GM12891 (cell line): Measurements from ENCODE around the gene HAT1.

Experiments
- DNase-seq: peaks from one replicate; pipeline ENCODE4 v3.0.0; 2011; ENCODE audit warnings: low spot score; ENCODE audit not compliant: insufficient read length
- FAIRE-seq: peaks from 2 replicates; lab custom pipeline; 2011; peaks lifted over from hg19 to GRCh38; lab: Jason Lieb, UNC
- PAX5 ChIP-seq: IDR thresholded peaks from 2 replicates; pipeline ENCODE4 v1.6.1; 2011; ENCODE audit warnings: low read length, moderate library complexity, mild to moderate bottlenecking; ENCODE audit not compliant: insufficient read depth, severe bottlenecking
- POLR2A ChIP-seq: IDR thresholded peaks from 2 replicates; pipeline ENCODE4 v1.6.1; 2011; ENCODE audit warnings: low read depth, low read length, control low read depth
- POLR2AphosphoS5 ChIP-seq: IDR thresholded peaks from 2 replicates; pipeline ENCODE4 v1.6.1; 2011; ENCODE audit warnings: low read depth, low read length, control low read depth
- POU2F2 ChIP-seq: IDR thresholded peaks from 2 replicates; pipeline ENCODE4 v1.6.1; 2011; ENCODE audit warnings: low read depth, mild to moderate bottlenecking, control low read depth, low read length, moderate library complexity
- SPI1 ChIP-seq: IDR thresholded peaks from 2 replicates; pipeline ENCODE4 v1.6.1; 2011; ENCODE audit warnings: low read depth, low read length, control low read depth
- TAF1 ChIP-seq: IDR thresholded peaks from 2 replicates; pipeline ENCODE4 v1.6.1; 2011; ENCODE audit warnings: low read depth, low read length, control low read depth

Gene HAT1

GRCh38 chr2:172013396-172013795 lies 91.1 kb downstream of the HAT1 start:
- 0 out of 2 replicates have a peak, but pooled peaks have one; percentile 3 for TF ChIP-seq SPI1
- no peak for TF ChIP-seq POLR2A
- 0 out of 2 replicates have a peak, but pooled peaks have one; percentile 72 for TF ChIP-seq POU2F2
- TF ChIP-seq PAX5: no peak
- FAIRE-seq (peak; percentile 20), DNase-seq (no peak)

DNA sequence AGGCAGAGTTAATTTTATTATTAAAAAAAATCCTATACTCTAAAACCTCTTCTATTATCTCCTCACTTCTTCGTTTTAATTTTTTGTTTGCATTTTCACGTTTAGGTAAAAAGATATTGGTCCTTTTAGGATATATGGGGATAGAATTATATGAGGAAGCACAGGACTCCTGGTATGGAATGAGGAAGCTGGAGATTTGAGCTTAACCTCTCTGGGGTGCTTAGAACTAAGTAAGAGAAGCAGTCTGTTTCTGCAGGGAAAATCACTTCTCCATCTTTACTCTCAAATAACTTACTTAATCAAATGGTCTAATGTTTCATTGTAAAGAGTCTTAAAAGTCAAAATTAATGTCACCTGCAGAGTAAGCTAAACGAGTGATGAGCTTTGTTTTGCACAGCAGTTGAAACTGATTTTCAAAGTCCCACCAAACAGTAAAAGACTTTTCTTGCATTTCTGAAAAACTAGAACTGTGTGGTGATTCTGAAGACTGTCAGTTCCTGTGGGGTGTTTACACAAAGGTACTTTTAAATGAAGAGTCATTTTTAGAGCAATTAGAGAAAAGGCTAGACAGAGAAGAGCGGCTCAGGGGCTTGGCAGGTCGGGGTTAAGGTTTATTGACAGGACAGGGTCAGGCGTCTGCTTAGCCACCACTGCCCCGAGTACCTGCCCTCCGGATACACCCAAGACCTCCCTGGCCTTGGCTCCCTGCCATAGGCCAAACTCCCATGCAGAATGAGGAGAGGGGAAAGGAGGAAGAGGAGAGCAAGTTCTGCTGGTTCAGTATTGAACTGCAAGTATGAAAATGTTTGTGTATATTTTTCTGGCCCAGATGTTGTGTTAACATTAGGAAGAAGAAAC lies 99.0 kb downstream of the HAT1 start:
- no peak for DNase-seq
- TF ChIP-seq TAF1 (no peak), POU2F2 (no peak), PAX5 (no peak), SPI1 (no peak), POLR2AphosphoS5 (no peak), POLR2A (no peak)
- peak; percentile 48 for FAIRE-seq

DNA sequence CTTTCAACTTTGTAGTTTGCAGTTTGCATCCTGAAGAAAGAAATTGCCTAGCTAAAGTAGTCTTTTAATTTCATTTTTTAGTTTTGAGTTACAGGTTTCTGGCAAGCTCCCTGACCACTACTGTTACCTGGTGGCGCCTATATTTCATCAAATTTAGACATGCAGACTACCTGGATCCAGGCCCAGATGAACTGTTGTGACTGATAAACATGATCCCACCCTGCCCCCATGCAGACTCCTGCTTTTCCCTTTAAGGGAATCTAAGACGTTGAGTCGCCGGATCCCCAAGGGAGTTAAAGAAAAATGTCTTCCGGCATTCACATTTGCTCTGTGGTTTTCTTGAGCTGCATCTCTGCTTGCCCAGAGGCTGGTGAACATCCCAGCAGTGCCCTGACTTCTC lies 99.7 kb downstream of the HAT1 start:
- TF ChIP-seq POLR2AphosphoS5 (no peak), POLR2A (no peak), TAF1 (no peak), SPI1 (no peak), PAX5 (no peak), POU2F2 (no peak)
- DNase-seq (no peak), FAIRE-seq (no peak)

- FAIRE-seq: peak; percentile 5
- TF ChIP-seq TAF1 (no peak), POU2F2 (no peak), PAX5 (no peak), POLR2AphosphoS5 (no peak), SPI1 (no peak), POLR2A (no peak)
- no peak for DNase-seq
Observed at GRCh38 chr2:172031536-172031935, 109.3 kb downstream of the HAT1 start.
